Spleen (tissue), 11 donors: Measurements from ENCODE around the gene LCOR. TPM values are rescaled to one million over a fixed set of nuclear protein-coding genes. Genes with fewer than 3 reads are reported as not detected.

Source experiments
- DNase-seq: peaks from one replicate; pipeline ENCODE4 v3.0.0-alpha.2; 2020
- H3K27ac ChIP-seq, 8 donors: fragments of 200-600 bp; sonication (generic) in 7 of 8; 1 replicate in 4 of 8; 2 replicates in 4 of 8; pipeline versions ENCODE4 v1.5.0 to v1.8.0; 2016 to 2021; ENCODE audit warnings: inconsistent platforms in 4 of 8, mild to moderate bottlenecking in 4 of 8, moderate library complexity in 1 of 8
- H3K27me3 ChIP-seq, 7 donors: fragments of 200-600 bp; sonication (generic) in 6 of 7; replicated peaks in 1 of 7; 1 replicate in 4 of 7; 2 replicates in 3 of 7; pipeline versions ENCODE4 v1.5.0 to v1.8.0; 2016 to 2021; ENCODE audit warnings: inconsistent platforms in 3 of 7, mild to moderate bottlenecking in 1 of 7
- H3K36me3 ChIP-seq, 6 donors: fragments of 200-600 bp; sonication (generic) in 5 of 6; 1 replicate in 4 of 6; 2 replicates in 2 of 6; pipeline versions ENCODE4 v1.5.0 to v1.8.0; 2016 to 2021; ENCODE audit warnings: inconsistent platforms in 2 of 6
- H3K4me1 ChIP-seq, 6 donors: fragments of 200-600 bp; sonication (generic) in 5 of 6; 1 replicate in 3 of 6; 2 replicates in 3 of 6; pipeline versions ENCODE4 v1.5.0 to v1.8.0; 2016 to 2021; ENCODE audit warnings: inconsistent platforms in 3 of 6
- H3K4me3 ChIP-seq, 8 donors: fragments of 200-600 bp; sonication (generic) in 7 of 8; 1 replicate in 4 of 8; 2 replicates in 4 of 8; pipeline versions ENCODE4 v1.5.0 to v1.8.0; 2016 to 2021; ENCODE audit warnings: inconsistent platforms in 4 of 8, mild to moderate bottlenecking in 4 of 8, moderate library complexity in 2 of 8
- H3K9me3 ChIP-seq, 8 donors: fragments of 200-600 bp; sonication (generic) in 7 of 8; 1 replicate in 4 of 8; 2 replicates in 4 of 8; pipeline versions ENCODE4 v1.5.0 to v1.8.0; 2016 to 2021; ENCODE audit warnings: inconsistent platforms in 4 of 8
- CTCF ChIP-seq, 11 experiments: fragments of 200-600 bp in 7 of 11; fragments of 450-650 bp in 4 of 11; sonication (generic) in 4 of 11; IDR thresholded peaks in 8 of 11; conservative IDR thresholded peaks in 3 of 11; 1 replicate in 7 of 11; 2 replicates in 4 of 11; pipeline versions ENCODE4 v1.4.0 to v1.8.0; 2016 to 2021; ENCODE audit warnings: antibody characterized with exemption in 11 of 11, inconsistent platforms in 4 of 11, mild to moderate bottlenecking in 1 of 11
- POLR2A ChIP-seq, 3 donors: fragments of 450-650 bp; IDR thresholded peaks; one replicate each; pipeline ENCODE4 v1.5.1; 2017; ENCODE audit warnings: antibody characterized with exemption in 3 of 3, mild to moderate bottlenecking in 1 of 3
- POLR2AphosphoS5 ChIP-seq, 3 donors: sonication (generic); formaldehyde crosslinking; IDR thresholded peaks; one replicate each; pipeline ENCODE4 v1.5.1; 2017; ENCODE audit warnings: antibody characterized with exemption in 3 of 3
- WGBS, 5 donors: extraction: QIAGEN DNeasy Blood & Tissue Kit in 3 of 5; methylation state at CpG; one replicate each; pipeline versions ENCODE4 v1.1.5 to v1.1.7; 2013 to 2018; 5-methylcytosine and 5-hydroxymethylcytosine counted together
- intact Hi-C: fragments of 100-400 bp; cut with DNase I; formaldehyde crosslinking; loops from one replicate; pipeline ENCODE4 v1.15.0; 2023; ENCODE audit warnings: low total_unique reads
- polyA plus RNA-seq, 3 donors: library from polyadenylated mRNA; stranded (reverse); fragments of 200-250 nt; gene quantifications; one replicate each; pipeline ENCODE4 v1.2.1, GENCODE V29; 2013
- total RNA-seq, 7 donors: library from RNA; depleted of rRNA in 3 of 7; stranded (reverse); fragments of >200 nt in 3 of 7; fragmentation: NEBNext Ultra II Directional in 4 of 7; extraction: Animal tissue kit (Norgen Biotek cat#: 25700) in 4 of 7; gene quantifications; one replicate each; pipeline versions ENCODE4 v1.1.0 to v1.2.1, GENCODE V29; 2016 to 2021
- donor health status: healthy with polysubstance abuse.
- donor health status: DM: no; HTN: no; CAD: no; lungs with moderate emphysema.
- donor health status: DM: no; HTN: no; CAD: no.
- donor health status: Bipolar disorder and iron deficiency.
- donor health status: healthy.
- donor health status: DM: no; HTN: no; CAD: no.
- donor health status: DM: yes; HTN: yes; CAD: no.

Gene LCOR
- total and polyA plus RNA-seq, 10 donors = 2.2 to 105 (median 47.0) TPM

- no peaks in the 10 kb centered on the region for H3K9me3 ChIP-seq
- H3K36me3 ChIP-seq = no peaks in the 10 kb centered on the region
- TF ChIP-seq POLR2AphosphoS5 (IDR thresholded peaks at IDR 0.05) (no peak), POLR2A (IDR thresholded peaks at IDR 0.05) (no peak), CTCF (IDR thresholded peaks at IDR 0.05 in 8 of 11, conservative IDR thresholded peaks at IDR 0.05 in 3 of 11) (no peak)
- H3K4me1 ChIP-seq = peaks cover 0 to 17% (median 6%) of the 10 kb centered on the region in 6 donors
- DNase-seq = no peak
- no peak overlapping the region for H3K27ac ChIP-seq
- 91 to 97% (median 96%) methylated on average over 1 of the region's 1 CpG for WGBS, 5 donors
- intact Hi-C loops = no loop called here
- no peak overlapping the region for H3K4me3 ChIP-seq
- no peaks in the 10 kb centered on the region for H3K27me3 ChIP-seq
Measured at GRCh38 chr10:96791902-96792301, 40.2 kb upstream of the LCOR start.

GRCh38 chr10:96794836-96795733 lies 37.0 kb upstream of the LCOR start:
- Histone ChIP-seq H3K4me1 (peaks cover 0 to 5% (median 0%) of the 10 kb centered on the region in 6 donors), H3K4me3 (no peak overlapping the region), H3K9me3 (no peaks in the 10 kb centered on the region), H3K27ac (no peak overlapping the region), H3K36me3 (no peaks in the 10 kb centered on the region), H3K27me3 (no peaks in the 10 kb centered on the region)
- WGBS, 5 donors = 80 to 92% (median 88%) methylated on average over 8 of the region's 8 CpGs
- intact Hi-C loops = no loop called here
- no peak for DNase-seq
- TF ChIP-seq POLR2A (IDR thresholded peaks at IDR 0.05) (no peak), POLR2AphosphoS5 (IDR thresholded peaks at IDR 0.05) (no peak)

GRCh38 chr10:96797485-96797884 lies 34.6 kb upstream of the LCOR start:
- Histone ChIP-seq H3K4me1 (no peaks in the 10 kb centered on the region), H3K27me3 (no peaks in the 10 kb centered on the region), H3K9me3 (no peaks in the 10 kb centered on the region), H3K36me3 (no peaks in the 10 kb centered on the region), H3K27ac (no peak overlapping the region), H3K4me3 (no peak overlapping the region)
- TF ChIP-seq POLR2AphosphoS5 (IDR thresholded peaks at IDR 0.05) (no peak), CTCF (IDR thresholded peaks at IDR 0.05 in 8 of 11, conservative IDR thresholded peaks at IDR 0.05 in 3 of 11) (no peak), POLR2A (IDR thresholded peaks at IDR 0.05) (no peak)
- intact Hi-C loops = no loop called here
- no peak for DNase-seq
- WGBS, 5 donors = 85 to 97% (median 94%) methylated on average over 4 of the region's 4 CpGs

GRCh38 chr10:96803288-96803664 lies 28.8 kb upstream of the LCOR start:
- Histone ChIP-seq H3K4me3 (no peak overlapping the region), H3K4me1 (no peaks in the 10 kb centered on the region), H3K27me3 (no peaks in the 10 kb centered on the region), H3K36me3 (no peaks in the 10 kb centered on the region), H3K9me3 (peaks cover 0 to 10% (median 0%) of the 10 kb centered on the region in 8 donors), H3K27ac (no peak overlapping the region)
- DNase-seq = no peak
- intact Hi-C loops = no loop called here
- 40 to 73% (median 51%) methylated on average over 2 of the region's 2 CpGs for WGBS, 5 donors
- TF ChIP-seq POLR2AphosphoS5 (IDR thresholded peaks at IDR 0.05) (no peak), CTCF (IDR thresholded peaks at IDR 0.05 in 8 of 11, conservative IDR thresholded peaks at IDR 0.05 in 3 of 11) (no peak), POLR2A (IDR thresholded peaks at IDR 0.05) (no peak)
